H1 (cell line): ENCODE results near the gene AGAP3. TPM values are rescaled to one million over a fixed set of nuclear protein-coding genes. Genes with fewer than 3 reads are reported as not detected.

Experiments
- CTCF ChIA-PET: fragments of 300-600 bp; sonication (Branson Sonifier 250); formaldehyde crosslinking; loops from one replicate; lab custom pipeline; 2021; ENCODE audit not compliant: partially characterized antibody; lab: Charles Lee
- POLR2A ChIA-PET: fragments of 300-600 bp; sonication (Branson Sonifier 250); formaldehyde crosslinking; loops from one replicate; lab custom pipeline; 2021; ENCODE audit warnings: inconsistent platforms; ENCODE audit not compliant: partially characterized antibody; lab: Charles Lee
- DNase-seq, 2 experiments: peaks; one replicate each; pipeline versions ENCODE4 v3.0.0 to v3.0.0-alpha.2; 2010 to 2022; ENCODE audit warnings: low spot score in 2 of 2, low read depth in 1 of 2, mixed read lengths in 1 of 2
- FAIRE-seq: peaks from 2 replicates; lab custom pipeline; 2011; peaks lifted over from hg19 to GRCh38; lab: Jason Lieb, UNC
- H2AFZ ChIP-seq: 2 replicates; pipeline ENCODE4 v1.8.1; 2012; ENCODE audit warnings: low read length, inconsistent platforms
- H2AK5ac ChIP-seq: 2 replicates; pipeline ENCODE4 v1.6.1; 2013; ENCODE audit warnings: low read depth, low read length
- H2BK120ac ChIP-seq: replicated peaks from 2 replicates; pipeline ENCODE3; 2013; ENCODE audit warnings: low read depth, low read length, inconsistent platforms
- H2BK12ac ChIP-seq: 2 replicates; pipeline ENCODE4 v1.6.1; 2013; ENCODE audit warnings: low read depth, low read length
- H2BK15ac ChIP-seq: 2 replicates; pipeline ENCODE4 v1.6.1; 2013; ENCODE audit warnings: low read length
- H2BK20ac ChIP-seq: 2 replicates; pipeline ENCODE4 v1.6.1; 2013; ENCODE audit warnings: low read length
- H2BK5ac ChIP-seq: 2 replicates; pipeline ENCODE4 v1.6.1; 2013; ENCODE audit warnings: low read depth, low read length
- H3K14ac ChIP-seq: 2 replicates; pipeline ENCODE4 v1.6.1; 2013; ENCODE audit warnings: inconsistent platforms; ENCODE audit not compliant: insufficient read length
- H3K18ac ChIP-seq: 2 replicates; pipeline ENCODE4 v1.6.1; 2013; ENCODE audit warnings: low read length; ENCODE audit errors: extremely low read depth
- H3K23ac ChIP-seq: 2 replicates; pipeline ENCODE4 v1.6.1; 2013; ENCODE audit warnings: inconsistent platforms; ENCODE audit not compliant: insufficient read length
- H3K23me2 ChIP-seq: 2 replicates; pipeline ENCODE4 v1.6.1; 2013; ENCODE audit warnings: low read depth, low read length
- H3K27ac ChIP-seq: 2 replicates; pipeline ENCODE4 v1.6.1; 2011; ENCODE audit warnings: low read depth, low read length, inconsistent platforms
- H3K27me3 ChIP-seq, 4 experiments: replicated peaks in 1 of 4; 1 replicate in 1 of 4; 2 replicates in 3 of 4; pipeline versions ENCODE4 v1.6.1 to v1.8.1; 2011 to 2013; ENCODE audit warnings: low read length in 3 of 4, mild to moderate bottlenecking in 3 of 4, inconsistent platforms in 2 of 4, mixed read lengths in 2 of 4, moderate library complexity in 1 of 4; ENCODE audit not compliant: control insufficient read depth in 3 of 4, insufficient read depth in 3 of 4; ENCODE audit errors: extremely low read depth in 1 of 4
- H3K36me3 ChIP-seq, 4 experiments: 2 replicates each; pipeline versions ENCODE4 v1.6.1 to v1.8.1; 2011 to 2013; ENCODE audit warnings: mild to moderate bottlenecking in 4 of 4, low read length in 3 of 4, moderate library complexity in 2 of 4, control low read depth in 1 of 4, inconsistent platforms in 1 of 4; ENCODE audit not compliant: insufficient read depth in 4 of 4, control insufficient read depth in 2 of 4
- H3K4ac ChIP-seq: replicated peaks from 2 replicates; pipeline ENCODE3; 2013; ENCODE audit warnings: low read length, low read depth, mixed read lengths, inconsistent platforms; ENCODE audit not compliant: insufficient read length
- H3K4me1 ChIP-seq, 4 experiments: replicated peaks in 1 of 4; 1 replicate in 1 of 4; 2 replicates in 3 of 4; pipeline versions ENCODE4 v1.6.1 to v1.8.1; 2011 to 2013; ENCODE audit warnings: low read length in 3 of 4, inconsistent platforms in 2 of 4, mixed read lengths in 1 of 4; ENCODE audit not compliant: insufficient read depth in 4 of 4, control insufficient read depth in 3 of 4
- H3K4me2 ChIP-seq, 2 experiments: 2 replicates each; pipeline versions ENCODE4 v1.6.1 to v1.8.1; 2011 to 2013; ENCODE audit warnings: low read depth in 2 of 2, low read length in 2 of 2, control low read depth in 1 of 2, inconsistent platforms in 1 of 2, mild to moderate bottlenecking in 1 of 2; ENCODE audit not compliant: insufficient read depth in 1 of 2
- H3K4me3 ChIP-seq, 4 experiments: fragments of 200-600, 300-600 bp in 1 of 4; sonication (generic), shearing (Covaris generic), sonication (Bioruptor Twin) in 1 of 4; 2 replicates each; pipeline versions ENCODE4 v1.5.1 to v1.8.1; 2011 to 2016; ENCODE audit warnings: low read length in 4 of 4, low read depth in 3 of 4, control low read depth in 2 of 4, inconsistent platforms in 2 of 4, mild to moderate bottlenecking in 2 of 4, mixed read lengths in 1 of 4, moderate library complexity in 1 of 4; ENCODE audit not compliant: insufficient read depth in 2 of 4; ENCODE audit errors: extremely low read depth in 1 of 4
- H3K56ac ChIP-seq: replicated peaks from 2 replicates; pipeline ENCODE3; 2013; ENCODE audit warnings: low read depth, mild to moderate bottlenecking, mixed read lengths, low read length, inconsistent platforms; ENCODE audit not compliant: insufficient read length
- H3K79me1 ChIP-seq: 2 replicates; pipeline ENCODE4 v1.6.1; 2013; ENCODE audit warnings: low read depth, low read length, control low read depth
- H3K79me2 ChIP-seq, 2 experiments: 2 replicates each; pipeline versions ENCODE4 v1.6.1 to v1.8.1; 2012 to 2013; ENCODE audit warnings: low read length in 2 of 2, mild to moderate bottlenecking in 2 of 2, inconsistent platforms in 1 of 2; ENCODE audit not compliant: insufficient read depth in 2 of 2, control insufficient read depth in 1 of 2
- H3K9ac ChIP-seq, 4 experiments: replicated peaks in 1 of 4; 1 replicate in 1 of 4; 2 replicates in 3 of 4; pipeline versions ENCODE4 v1.6.1 to v1.8.1; 2011 to 2013; ENCODE audit warnings: low read depth in 3 of 4, low read length in 3 of 4, control low read depth in 2 of 4, mild to moderate bottlenecking in 2 of 4, moderate library complexity in 2 of 4, inconsistent platforms in 1 of 4; ENCODE audit errors: extremely low read depth in 1 of 4
- H3K9me3 ChIP-seq, 2 experiments: 2 replicates each; pipeline versions ENCODE4 v1.6.1 to v1.8.1; 2012 to 2013; ENCODE audit warnings: mild to moderate bottlenecking in 2 of 2, moderate library complexity in 2 of 2, control low read depth in 1 of 2, inconsistent platforms in 1 of 2, low read depth in 1 of 2, low read length in 1 of 2, mixed read lengths in 1 of 2; ENCODE audit not compliant: insufficient read depth in 2 of 2
- H4K20me1 ChIP-seq, 2 experiments: replicated peaks in 1 of 2; 2 replicates each; pipeline versions ENCODE3 to v1.8.1; 2011 to 2013; ENCODE audit warnings: inconsistent platforms in 2 of 2, low read length in 2 of 2, mild to moderate bottlenecking in 1 of 2; ENCODE audit not compliant: insufficient read depth in 2 of 2, control insufficient read depth in 1 of 2
- H4K5ac ChIP-seq: 2 replicates; pipeline ENCODE4 v1.6.1; 2013; ENCODE audit warnings: low read length, low read depth, mixed read lengths, inconsistent platforms; ENCODE audit not compliant: insufficient read length
- H4K8ac ChIP-seq: 2 replicates; pipeline ENCODE4 v1.8.0; 2013; ENCODE audit warnings: mild to moderate bottlenecking, moderate library complexity, low read length, inconsistent platforms; ENCODE audit not compliant: insufficient read depth; ENCODE audit errors: extremely low read depth
- H4K91ac ChIP-seq: replicated peaks from 2 replicates; pipeline ENCODE3; 2013; ENCODE audit warnings: low read length, mixed read lengths, inconsistent platforms; ENCODE audit not compliant: insufficient read length
- ASH2L ChIP-seq: fragments of 200-600, 300-600 bp; sonication (generic); IDR thresholded peaks from one replicate; pipeline ENCODE4 v1.7.1; 2017; ENCODE audit warnings: low read length
- EGR1 ChIP-seq: IDR thresholded peaks from 2 replicates; pipeline ENCODE4 v1.6.1; 2011; ENCODE audit warnings: low read depth, low read length, borderline replicate concordance
- FOSL1 ChIP-seq: IDR thresholded peaks from 2 replicates; pipeline ENCODE4 v1.6.1; 2011; ENCODE audit warnings: mild to moderate bottlenecking, low read depth, low read length, moderate library complexity; ENCODE audit not compliant: insufficient read depth
- KDM4A ChIP-seq: IDR thresholded peaks from one replicate; pipeline ENCODE4 v1.7.1; 2012; ENCODE audit warnings: low read depth, mild to moderate bottlenecking, moderate library complexity, low read length, inconsistent platforms; ENCODE audit not compliant: severe bottlenecking
- RBBP5 ChIP-seq: IDR thresholded peaks from 2 replicates; pipeline ENCODE4 v1.7.1; 2012; ENCODE audit warnings: low read depth, mild to moderate bottlenecking, inconsistent platforms, low read length, moderate library complexity, borderline replicate concordance
- SUZ12 ChIP-seq: fragments of 200-600 bp; sonication (generic); IDR thresholded peaks from 2 replicates; pipeline ENCODE4 v1.6.1; 2012; ENCODE audit warnings: mild to moderate bottlenecking, inconsistent platforms, low read length, moderate library complexity, mixed read lengths
- WGBS, 2 experiments: shearing (Covaris generic) in 1 of 2; methylation state at CpG; one replicate each; pipeline versions ENCODE4 v1.1.6 to v1.1.7; 2013 to 2015; ENCODE audit warnings: low lambda C conversion rate in 2 of 2, mixed read lengths in 2 of 2, inconsistent platforms in 1 of 2, low coverage in 1 of 2, missing lambda C conversion rate in 1 of 2; ENCODE audit not compliant: insufficient replicate concordance in 2 of 2, insufficient coverage in 1 of 2, insufficient read length in 1 of 2; ENCODE audit errors: extremely low coverage in 1 of 2, missing lambda C conversion rate in 1 of 2; 5-methylcytosine and 5-hydroxymethylcytosine counted together
- polyA plus RNA-seq, 7 experiments: library from polyadenylated mRNA; depleted of rRNA in 3 of 7; stranded (reverse) in 5 of 7; unstranded in 2 of 7; fragments of >200 nt in 5 of 7; fragments of 200-250 nt in 2 of 7; gene quantifications; 1 replicate in 5 of 7; 2 replicates in 1 of 7; 4 replicates in 1 of 7; pipeline versions ENCODE4 v1.2.1 to v1.2.3, GENCODE V29; 2011 to 2013; ENCODE audit warnings: missing spikeins in 2 of 7, mixed read lengths in 2 of 7
- total RNA-seq: library from RNA; stranded (reverse); fragmentation: NEBNext Ultra II Directional; extraction: Animal tissue kit (Norgen Biotek cat#: 25700); gene quantifications from 2 replicates; pipeline ENCODE4 v1.2.1, GENCODE V29; 2021
- TF ChIP-seq, protein P1 (sequence below): IDR thresholded peaks from 2 replicates; pipeline ENCODE4 v1.6.1; 2012; ENCODE audit warnings: inconsistent platforms
- TF ChIP-seq, protein P2 (sequence below): IDR thresholded peaks from 2 replicates; pipeline ENCODE4 v1.6.1; 2012; ENCODE audit warnings: inconsistent platforms

AGAP3 gene
- total and polyA plus RNA-seq, 2 of the 8 experiments (the other 6 are each of a cell fraction or from before 2014, with no cell fraction given): 66.4 to 120 TPM

- peaks cover 5% of the 10 kb centered on the region; the same call in 1 of the 2 replicates for H3K23me2 ChIP-seq
- no peak overlapping the region for H4K91ac ChIP-seq
- peak overlapping the region; percentile 29 to 75 (median 48) for H3K4me3 ChIP-seq
- 1% methylated on average over 33 of the region's 58 CpGs; no CpG with 5 or more reads in 1 of the 2 experiments for WGBS, 2 experiments
- H3K18ac ChIP-seq: peak overlapping the region; percentile 60; the same call in 1 of the 2 replicates
- H3K27me3 ChIP-seq: peaks cover 0 to 13% (median 4%) of the 10 kb centered on the region in 4 experiments; a peak in 5 of 7 replicates
- H4K8ac ChIP-seq: no peak overlapping the region; the same call in 1 of the 2 replicates
- H2AK5ac ChIP-seq: no peak overlapping the region
- no peaks in the 10 kb centered on the region for H3K79me1 ChIP-seq
- DNase-seq (peak in 1 of 2 experiments; percentile 82), FAIRE-seq (no peak)
- no peak overlapping the region for H3K14ac ChIP-seq
- H3K4ac ChIP-seq: no peak overlapping the region
- peaks cover 0 to 22% (median 7%) of the 10 kb centered on the region in 4 experiments; a peak in 6 of 7 replicates for H3K4me1 ChIP-seq
- no peak overlapping the region for H2AFZ ChIP-seq
- H3K27ac ChIP-seq: no peak overlapping the region
- no peak overlapping the region for H2BK20ac ChIP-seq
- peaks cover 0 to 16% (median 0%) of the 10 kb centered on the region in 4 experiments; a peak in 2 of 8 replicates for H3K36me3 ChIP-seq
- no peaks in the 10 kb centered on the region for H3K9me3 ChIP-seq
- no peak overlapping the region; the same call in 1 of the 2 replicates for H2BK5ac ChIP-seq
- no peak overlapping the region for H2BK12ac ChIP-seq
- H3K56ac ChIP-seq: peak overlapping the region; percentile 36
- peak overlapping the region; percentile 4 for H4K5ac ChIP-seq
- no peaks in the 10 kb centered on the region for H3K79me2 ChIP-seq
- POLR2A ChIA-PET: interaction anchor here (0.6 to 2.0 kb wide), 9 partner anchors 9 to 51 kb away, joined by 3 to 7 read pairs (median 4); no protein-coding TSS in a partner anchor
- H4K20me1 ChIP-seq: peaks cover 10 to 30% of the 10 kb centered on the region in 2 experiments
- no peak overlapping the region for H2BK120ac ChIP-seq
- H2BK15ac ChIP-seq: no peak overlapping the region
- H3K4me2 ChIP-seq: peak overlapping the region; percentile 47 to 92
- peak overlapping the region in 1 of 4 experiments; percentile 4; a peak in 1 of 7 replicates for H3K9ac ChIP-seq
- no peak overlapping the region for H3K23ac ChIP-seq
- CTCF ChIA-PET: interaction anchor here (0.6 to 11.7 kb wide), 16 partner anchors 10 to 126 kb away, joined by 3 to 197 read pairs (median 4); partner anchors contain the start of genes ABCF2 and GBX1
- peak; percentile 3; the same call in 1 of the 2 replicates for TF ChIP-seq EGR1
- TF ChIP-seq KDM4A: peak; percentile 41
- TF ChIP-seq ASH2L: peak; percentile 1
- TF ChIP-seq, protein P1, sequence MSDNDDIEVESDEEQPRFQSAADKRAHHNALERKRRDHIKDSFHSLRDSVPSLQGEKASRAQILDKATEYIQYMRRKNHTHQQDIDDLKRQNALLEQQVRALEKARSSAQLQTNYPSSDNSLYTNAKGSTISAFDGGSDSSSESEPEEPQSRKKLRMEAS: peak; percentile 81
- peak; percentile 70; the same call in 1 of the 2 replicates for TF ChIP-seq RBBP5
- 0 out of 2 replicates have a peak, but pooled peaks have one; percentile 30 for TF ChIP-seq SUZ12
- TF ChIP-seq, protein P2, sequence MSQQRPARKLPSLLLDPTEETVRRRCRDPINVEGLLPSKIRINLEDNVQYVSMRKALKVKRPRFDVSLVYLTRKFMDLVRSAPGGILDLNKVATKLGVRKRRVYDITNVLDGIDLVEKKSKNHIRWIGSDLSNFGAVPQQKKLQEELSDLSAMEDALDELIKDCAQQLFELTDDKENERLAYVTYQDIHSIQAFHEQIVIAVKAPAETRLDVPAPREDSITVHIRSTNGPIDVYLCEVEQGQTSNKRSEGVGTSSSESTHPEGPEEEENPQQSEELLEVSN: peak; percentile 90
- TF ChIP-seq FOSL1: no peak
Measured at GRCh38 chr7:151125846-151126481, 39.7 kb downstream of the AGAP3 start.
